ENCODE results near the gene NLGN2.

NLGN2 gene

DNA sequence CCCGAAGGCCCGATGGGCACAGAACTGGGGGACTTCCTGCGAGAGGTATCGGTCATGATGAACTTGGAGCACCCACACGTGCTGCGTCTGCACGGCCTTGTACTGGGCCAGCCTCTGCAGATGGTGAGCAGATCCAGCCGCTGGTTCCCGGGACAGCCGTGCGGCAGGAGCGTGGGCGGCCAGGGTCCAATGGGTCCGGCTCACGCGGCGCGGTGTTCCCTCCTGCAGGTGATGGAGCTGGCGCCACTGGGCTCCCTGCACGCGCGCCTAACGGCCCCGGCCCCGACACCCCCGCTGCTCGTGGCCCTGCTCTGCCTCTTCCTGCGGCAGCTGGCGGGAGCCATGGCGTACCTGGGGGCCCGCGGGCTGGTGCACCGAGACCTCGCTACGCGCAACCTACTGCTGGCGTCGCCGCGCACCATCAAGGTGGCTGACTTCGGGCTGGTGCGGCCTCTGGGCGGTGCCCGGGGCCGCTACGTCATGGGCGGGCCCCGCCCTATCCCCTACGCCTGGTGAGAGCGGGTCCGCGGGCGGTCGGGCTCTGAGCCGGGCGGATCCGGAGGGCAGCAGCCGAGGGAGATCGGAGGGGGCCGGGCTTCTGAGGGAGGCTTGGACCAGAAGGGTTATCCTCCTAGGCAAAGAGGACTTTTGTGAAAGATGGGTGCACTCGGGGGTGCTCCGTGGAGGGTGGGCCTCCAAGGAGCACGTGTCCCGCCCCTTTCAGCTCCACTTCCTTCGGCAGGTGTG, 23.7 kb upstream of the NLGN2 start:
- DNase-seq: peak; percentile 91
- H3K4me3 Mint-ChIP-seq: peak overlapping the region; percentile 78
- H3K27ac Mint-ChIP-seq: peak overlapping the region; percentile 85
- no peaks in the 10 kb centered on the region for H3K9me3 Mint-ChIP-seq
- peaks cover 35% of the 10 kb centered on the region for H3K27me3 Mint-ChIP-seq
- H3K4me1 Mint-ChIP-seq (ENCODE audit: low read depth): peaks cover 10% of the 10 kb centered on the region
- peaks cover 22% of the 10 kb centered on the region for H3K36me3 Mint-ChIP-seq (ENCODE audit: low read depth)

DNA sequence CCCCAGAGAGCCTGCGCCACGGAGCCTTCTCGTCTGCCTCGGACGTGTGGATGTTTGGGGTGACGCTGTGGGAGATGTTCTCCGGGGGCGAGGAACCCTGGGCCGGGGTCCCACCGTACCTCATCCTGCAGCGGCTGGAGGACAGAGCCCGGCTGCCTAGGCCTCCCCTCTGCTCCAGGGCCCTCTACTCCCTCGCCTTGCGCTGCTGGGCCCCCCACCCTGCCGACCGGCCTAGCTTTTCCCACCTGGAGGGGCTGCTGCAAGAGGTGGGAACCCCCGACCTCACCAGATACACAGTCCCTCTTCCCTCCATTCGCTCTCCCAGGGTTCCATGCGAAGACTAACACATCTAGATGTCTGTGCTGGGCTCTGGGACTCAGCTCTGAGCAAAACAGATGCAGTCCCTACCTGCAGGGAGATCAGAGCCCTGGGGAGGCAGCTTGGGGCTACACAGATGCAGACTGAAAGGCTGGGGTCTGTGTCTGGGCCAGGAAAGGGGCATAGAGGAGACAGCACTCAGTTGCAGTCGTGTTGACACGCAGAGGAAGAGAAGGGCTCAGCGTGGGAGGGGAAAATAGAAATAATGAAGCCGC, 23.1 kb upstream of the NLGN2 start:
- peak overlapping the region; percentile 78 for H3K4me3 Mint-ChIP-seq

DNA sequence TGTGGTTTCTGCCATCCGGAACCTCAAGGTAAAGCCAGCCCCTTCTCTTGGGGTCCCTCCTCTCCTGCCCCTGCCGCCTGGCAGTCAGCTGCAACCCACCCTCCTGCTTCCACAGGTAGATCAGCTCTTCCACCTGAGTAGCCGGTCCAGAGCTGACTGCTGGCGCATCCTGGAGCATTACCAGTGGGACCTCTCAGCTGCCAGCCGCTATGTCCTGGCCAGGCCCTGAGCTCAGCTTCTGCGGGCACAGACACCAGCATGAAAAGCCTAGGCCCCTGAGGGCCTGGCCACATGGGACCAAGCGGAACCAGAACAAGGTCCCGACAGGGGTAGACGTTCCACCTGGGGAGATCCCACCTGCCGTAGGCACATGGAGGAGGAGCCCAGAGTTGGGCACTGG, 18.8 kb upstream of the NLGN2 start:
- H3K4me3 Mint-ChIP-seq: no peak overlapping the region
- H3K27me3 Mint-ChIP-seq: no peaks in the 10 kb centered on the region
- no peaks in the 10 kb centered on the region for H3K9me3 Mint-ChIP-seq
- no peak for DNase-seq
- H3K36me3 Mint-ChIP-seq (ENCODE audit: low read depth): peaks cover 65% of the 10 kb centered on the region
- no peak overlapping the region for H3K27ac Mint-ChIP-seq
- H3K4me1 Mint-ChIP-seq (ENCODE audit: low read depth): peaks cover 33% of the 10 kb centered on the region

More for the DNA sequence above, 23.1 kb upstream of the NLGN2 start:
- H3K9me3 Mint-ChIP-seq: no peaks in the 10 kb centered on the region
- H3K27me3 Mint-ChIP-seq: peaks cover 28% of the 10 kb centered on the region
- no peak for DNase-seq
- H3K27ac Mint-ChIP-seq: peak overlapping the region; percentile 85
- peaks cover 10% of the 10 kb centered on the region for H3K4me1 Mint-ChIP-seq (ENCODE audit: low read depth)
- H3K36me3 Mint-ChIP-seq (ENCODE audit: low read depth): peaks cover 29% of the 10 kb centered on the region

DNA sequence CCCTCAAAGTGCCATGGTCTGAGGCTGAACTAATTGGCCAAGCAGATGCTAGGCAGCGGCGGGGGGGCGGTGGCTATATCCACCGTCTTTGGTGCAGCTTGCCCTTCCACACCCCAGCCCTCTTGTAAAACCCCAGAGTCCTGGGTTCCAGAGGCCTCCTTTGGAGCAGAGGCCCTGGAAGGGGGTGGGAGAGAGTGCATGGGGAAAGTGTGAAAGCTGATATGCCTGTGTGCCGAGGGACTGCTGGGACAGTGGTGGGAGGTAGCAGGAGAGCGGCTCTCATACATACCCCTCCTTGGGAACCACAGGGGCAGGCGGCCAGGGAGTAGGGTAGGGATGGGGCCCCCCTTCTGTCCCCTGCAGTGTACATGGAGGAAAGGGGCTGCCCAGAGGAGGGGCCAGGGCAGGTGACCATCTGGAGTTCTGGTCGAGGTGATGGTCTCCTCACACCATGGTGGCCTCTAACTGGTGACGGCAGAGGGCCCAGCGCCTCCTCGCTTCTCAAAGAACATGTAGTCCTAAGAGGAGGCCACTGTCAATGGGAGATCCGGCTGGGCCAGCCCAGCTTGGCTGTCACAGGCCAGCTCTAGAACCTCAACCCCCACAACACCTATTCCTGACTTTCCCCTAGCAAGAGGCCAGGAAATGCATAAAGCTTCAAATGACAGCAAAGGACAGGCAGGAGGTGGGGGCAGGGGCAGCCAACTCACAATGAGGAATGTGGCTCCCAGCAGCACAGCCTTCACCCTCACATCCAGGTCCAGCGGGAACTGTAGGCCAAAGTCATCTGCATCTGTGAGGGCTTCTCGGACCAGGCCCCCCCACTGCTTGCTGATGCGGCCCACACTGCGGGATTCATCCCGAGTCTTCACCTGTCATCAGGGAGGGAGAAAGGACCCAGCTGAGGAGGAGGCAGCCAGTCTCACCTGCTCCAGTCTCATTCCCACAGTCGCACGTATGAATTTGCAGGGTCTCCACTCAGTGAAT, 17.4 kb upstream of the NLGN2 start:
- no peak for DNase-seq
- H3K27me3 Mint-ChIP-seq: no peaks in the 10 kb centered on the region
- peaks cover 31% of the 10 kb centered on the region for H3K4me1 Mint-ChIP-seq (ENCODE audit: low read depth)
- peaks cover 71% of the 10 kb centered on the region for H3K36me3 Mint-ChIP-seq (ENCODE audit: low read depth)
- peak overlapping the region; percentile 4 for H3K27ac Mint-ChIP-seq
- H3K9me3 Mint-ChIP-seq: no peaks in the 10 kb centered on the region
- no peak overlapping the region for H3K4me3 Mint-ChIP-seq

DNA sequence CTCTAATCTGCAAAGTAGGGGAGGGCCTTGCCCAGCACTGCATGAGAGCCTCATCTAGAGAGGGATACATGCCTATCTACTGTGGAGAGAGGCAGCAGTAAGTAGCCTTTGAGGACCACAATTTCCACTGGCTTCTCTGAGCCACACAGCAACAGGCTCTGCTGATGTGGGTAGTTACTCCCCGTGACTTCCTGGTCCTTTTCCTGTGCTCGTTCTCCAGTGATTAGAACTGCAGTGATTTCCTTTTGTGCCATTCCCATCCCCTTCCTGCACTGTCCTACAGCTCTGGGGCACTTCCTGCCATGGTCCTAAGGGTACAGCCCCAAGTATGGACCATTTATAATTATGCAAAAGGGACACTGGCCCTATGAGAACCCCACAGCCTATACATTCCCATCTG, 16.3 kb upstream of the NLGN2 start:
- H3K4me3 Mint-ChIP-seq: no peak overlapping the region
- no peak for DNase-seq
- H3K36me3 Mint-ChIP-seq (ENCODE audit: low read depth): peaks cover 71% of the 10 kb centered on the region
- H3K27ac Mint-ChIP-seq: peak overlapping the region; percentile 74
- peaks cover 31% of the 10 kb centered on the region for H3K4me1 Mint-ChIP-seq (ENCODE audit: low read depth)
- no peaks in the 10 kb centered on the region for H3K9me3 Mint-ChIP-seq
- H3K27me3 Mint-ChIP-seq: no peaks in the 10 kb centered on the region

DNA sequence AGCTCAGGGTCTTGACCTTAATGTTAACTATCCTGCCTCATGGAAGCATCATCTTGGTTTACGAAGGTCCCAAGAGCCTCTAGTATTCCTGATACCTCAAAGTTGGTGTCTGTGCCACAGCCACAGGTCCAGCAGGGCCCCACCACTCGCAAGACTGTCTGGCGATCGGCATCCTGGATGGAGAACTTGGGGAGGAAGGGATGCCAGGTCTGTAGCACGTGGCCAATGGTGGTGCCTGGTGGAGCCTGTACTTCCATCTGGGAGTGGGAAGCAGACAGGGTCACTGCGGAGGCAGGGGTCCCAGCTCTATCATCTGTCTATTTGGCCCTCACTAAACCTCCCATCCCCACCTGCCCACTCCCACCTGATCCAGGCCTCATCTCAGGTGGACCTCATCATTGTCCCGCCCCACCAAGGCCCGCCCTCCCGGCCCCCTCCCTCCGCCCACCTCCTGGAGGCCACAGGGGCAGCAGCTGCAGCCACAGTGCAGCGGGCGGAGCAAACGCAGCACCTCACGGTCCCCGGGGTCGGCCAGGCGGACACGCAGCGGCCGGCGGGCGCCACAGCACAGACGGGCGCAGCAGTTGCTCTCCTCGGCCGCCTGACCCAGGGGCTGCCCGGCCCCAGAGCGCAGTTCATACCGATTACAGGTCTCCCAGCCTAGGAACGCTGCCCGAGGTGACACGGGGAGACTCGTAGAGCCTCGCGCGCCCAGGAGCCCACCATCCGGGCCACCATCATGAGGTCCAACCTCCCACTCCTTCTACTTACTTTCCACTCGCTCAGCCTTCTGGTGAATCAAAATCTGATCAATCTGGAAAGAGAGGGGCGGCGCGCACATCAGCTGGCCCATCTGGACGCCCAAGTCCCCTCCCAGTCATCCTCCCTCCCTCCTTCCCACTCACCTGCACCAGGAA, 14.7 kb upstream of the NLGN2 start:
- peaks cover 59% of the 10 kb centered on the region for H3K36me3 Mint-ChIP-seq (ENCODE audit: low read depth)
- DNase-seq: no peak
- peaks cover 31% of the 10 kb centered on the region for H3K4me1 Mint-ChIP-seq (ENCODE audit: low read depth)
- peak overlapping the region; percentile 97 for H3K4me3 Mint-ChIP-seq
- peak overlapping the region; percentile 79 for H3K27ac Mint-ChIP-seq
- no peaks in the 10 kb centered on the region for H3K27me3 Mint-ChIP-seq
- no peaks in the 10 kb centered on the region for H3K9me3 Mint-ChIP-seq

DNA sequence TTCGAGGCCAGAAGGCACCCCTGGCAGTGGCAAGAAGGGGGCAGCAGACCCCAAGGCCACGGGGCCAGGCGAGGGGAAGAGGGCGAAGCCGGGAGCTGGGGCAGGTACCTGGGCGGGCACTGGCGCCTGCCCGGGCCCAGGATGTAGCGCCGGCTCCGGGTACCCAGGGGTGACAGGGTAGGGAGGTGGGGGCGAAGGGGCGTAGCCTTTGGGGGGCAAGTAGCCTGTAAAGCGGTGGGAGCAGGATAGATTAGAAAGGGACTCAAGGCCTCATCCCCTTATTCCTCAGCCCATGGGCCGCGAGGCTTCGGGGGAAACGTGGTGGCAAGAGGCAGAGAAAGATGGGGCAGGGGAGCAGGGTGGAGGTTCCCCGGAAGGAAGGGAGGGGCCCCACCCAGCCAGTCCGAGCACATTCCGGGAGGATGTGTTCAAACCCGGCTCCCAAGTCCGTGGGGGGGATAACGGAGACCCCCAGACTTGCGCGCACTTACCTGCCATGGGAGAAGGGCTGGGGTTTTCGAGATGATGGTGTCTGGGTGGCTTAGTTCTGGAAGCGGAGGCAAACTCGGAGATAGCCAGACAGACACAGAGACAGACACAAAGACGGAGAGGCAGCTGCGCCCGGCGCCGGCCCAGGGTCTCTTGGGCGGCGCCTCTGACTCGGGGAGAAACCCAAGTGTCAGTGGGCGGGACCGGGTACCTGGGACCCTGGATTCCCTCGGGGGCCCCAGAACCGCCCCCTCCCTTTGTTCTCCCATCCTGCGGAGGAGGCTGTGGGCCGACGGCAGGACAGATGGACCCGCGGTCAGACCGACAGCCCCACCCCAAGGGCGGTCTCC, 13.8 kb upstream of the NLGN2 start:
- no peaks in the 10 kb centered on the region for H3K9me3 Mint-ChIP-seq
- no peaks in the 10 kb centered on the region for H3K27me3 Mint-ChIP-seq
- H3K4me1 Mint-ChIP-seq (ENCODE audit: low read depth): peaks cover 31% of the 10 kb centered on the region
- peak overlapping the region; percentile 97 for H3K4me3 Mint-ChIP-seq
- H3K36me3 Mint-ChIP-seq (ENCODE audit: low read depth): peaks cover 50% of the 10 kb centered on the region
- no peak for DNase-seq
- peak overlapping the region; percentile 92 for H3K27ac Mint-ChIP-seq

DNA sequence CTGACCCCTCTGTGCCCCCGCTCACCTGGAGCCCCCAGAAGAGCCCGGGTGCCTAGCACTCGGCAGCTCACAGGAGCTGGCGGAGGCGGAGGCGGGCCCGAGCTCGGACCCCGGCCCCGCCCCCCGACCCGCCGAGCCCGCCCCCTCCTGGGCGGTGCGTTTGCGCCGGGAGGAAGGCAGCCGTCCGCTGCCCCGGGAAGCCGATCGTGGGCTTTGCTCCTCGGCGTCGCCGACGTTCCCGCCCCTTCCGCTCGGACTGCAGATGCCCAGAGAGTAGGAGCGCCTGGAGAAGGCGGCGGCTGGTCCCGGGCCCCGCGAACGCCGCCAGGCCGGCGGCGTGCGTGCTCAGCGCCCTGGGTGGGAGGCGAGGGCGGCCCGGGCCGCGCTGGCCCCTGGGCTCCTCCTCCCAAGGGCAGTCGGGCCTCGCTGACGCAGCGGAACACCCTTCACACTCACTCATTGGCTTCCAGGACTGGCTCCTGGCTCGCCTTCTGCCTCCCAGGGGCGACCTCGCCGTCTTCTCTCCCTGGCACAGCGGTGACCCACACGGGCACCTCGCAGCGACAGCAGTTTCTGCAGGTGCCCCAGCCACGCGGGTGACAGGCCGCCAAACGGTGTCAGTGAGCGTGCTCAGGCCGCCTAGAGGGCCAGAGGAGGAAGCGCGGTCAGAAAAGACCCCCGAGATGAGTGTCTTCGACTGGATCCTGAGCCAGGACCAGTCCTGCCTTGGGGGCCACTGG, 13.0 kb upstream of the NLGN2 start, which contains the start of gene PLSCR3:
PLSCR3 (minus strand) TSS at position 74 of the 740 bp plus-strand sequence. CDS start 415 bp downstream, outside the sequence.
- Mint-ChIP-seq H3K27ac (peak within 1 kb of the TSS; percentile 96), H3K4me1 (ENCODE audit: low read depth) (peaks cover 31% of the 10 kb centered on the region)

DNA sequence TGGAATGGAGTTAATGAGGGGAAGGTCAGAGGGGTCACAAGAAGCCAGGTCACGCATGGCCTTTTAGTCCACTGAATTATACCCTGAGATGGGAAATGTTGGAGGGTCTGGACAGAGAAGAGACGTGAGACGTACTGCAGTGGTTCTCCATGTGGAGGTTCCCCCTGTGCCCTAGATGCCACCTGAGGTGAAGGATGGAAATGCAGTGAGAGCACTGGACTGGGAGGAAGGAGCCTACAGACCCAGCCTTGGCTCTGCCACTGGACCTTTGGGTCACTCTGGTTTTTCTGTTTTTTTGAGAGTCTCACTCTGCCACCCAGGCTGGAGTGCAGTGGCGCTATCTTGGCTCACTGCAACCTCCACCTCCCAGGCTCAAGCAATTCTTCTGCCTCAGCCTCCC, 11.5 kb upstream of the NLGN2 start:
- no peaks in the 10 kb centered on the region for H3K27me3 Mint-ChIP-seq
- H3K9me3 Mint-ChIP-seq: no peaks in the 10 kb centered on the region
- H3K27ac Mint-ChIP-seq: no peak overlapping the region
- H3K4me3 Mint-ChIP-seq: peak overlapping the region; percentile 4
- peaks cover 27% of the 10 kb centered on the region for H3K36me3 Mint-ChIP-seq (ENCODE audit: low read depth)
- no peak for DNase-seq
- peaks cover 28% of the 10 kb centered on the region for H3K4me1 Mint-ChIP-seq (ENCODE audit: low read depth)

More for the DNA sequence above, 13.0 kb upstream of the NLGN2 start, which contains the start of gene PLSCR3:
- H3K27me3 Mint-ChIP-seq: no peaks in the 10 kb centered on the region
- H3K4me3 Mint-ChIP-seq: peak within 1 kb of the TSS; percentile 97
- H3K9me3 Mint-ChIP-seq: no peaks in the 10 kb centered on the region
- H3K36me3 Mint-ChIP-seq (ENCODE audit: low read depth): peaks cover 42% of the 10 kb centered on the region
- peak; percentile 95 for DNase-seq

DNA sequence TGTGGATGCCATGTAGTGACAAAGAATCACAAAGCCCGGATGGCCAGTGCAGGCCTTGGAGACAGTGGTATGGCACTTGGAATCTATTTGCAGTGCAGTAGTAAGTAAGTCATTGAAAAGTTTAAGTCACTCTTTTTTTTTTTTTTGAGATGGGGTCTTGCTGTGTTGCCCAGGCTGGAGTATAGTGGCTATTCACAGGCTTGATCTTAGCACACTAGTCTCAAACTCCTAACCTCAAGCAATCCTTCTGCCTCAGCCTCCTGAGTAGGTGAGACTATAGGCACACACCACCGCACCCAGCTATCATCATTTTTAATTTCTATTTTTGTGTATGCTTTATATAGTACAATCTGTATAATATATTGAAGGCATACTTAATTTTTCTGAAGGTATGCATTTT, 9.0 kb upstream of the NLGN2 start:
- Mint-ChIP-seq H3K4me3 (no peak overlapping the region), H3K27ac (no peak overlapping the region), H3K27me3 (no peaks in the 10 kb centered on the region), H3K4me1 (ENCODE audit: low read depth) (peaks cover 17% of the 10 kb centered on the region), H3K36me3 (ENCODE audit: low read depth) (peaks cover 16% of the 10 kb centered on the region), H3K9me3 (no peaks in the 10 kb centered on the region)
- no peak for DNase-seq

DNA sequence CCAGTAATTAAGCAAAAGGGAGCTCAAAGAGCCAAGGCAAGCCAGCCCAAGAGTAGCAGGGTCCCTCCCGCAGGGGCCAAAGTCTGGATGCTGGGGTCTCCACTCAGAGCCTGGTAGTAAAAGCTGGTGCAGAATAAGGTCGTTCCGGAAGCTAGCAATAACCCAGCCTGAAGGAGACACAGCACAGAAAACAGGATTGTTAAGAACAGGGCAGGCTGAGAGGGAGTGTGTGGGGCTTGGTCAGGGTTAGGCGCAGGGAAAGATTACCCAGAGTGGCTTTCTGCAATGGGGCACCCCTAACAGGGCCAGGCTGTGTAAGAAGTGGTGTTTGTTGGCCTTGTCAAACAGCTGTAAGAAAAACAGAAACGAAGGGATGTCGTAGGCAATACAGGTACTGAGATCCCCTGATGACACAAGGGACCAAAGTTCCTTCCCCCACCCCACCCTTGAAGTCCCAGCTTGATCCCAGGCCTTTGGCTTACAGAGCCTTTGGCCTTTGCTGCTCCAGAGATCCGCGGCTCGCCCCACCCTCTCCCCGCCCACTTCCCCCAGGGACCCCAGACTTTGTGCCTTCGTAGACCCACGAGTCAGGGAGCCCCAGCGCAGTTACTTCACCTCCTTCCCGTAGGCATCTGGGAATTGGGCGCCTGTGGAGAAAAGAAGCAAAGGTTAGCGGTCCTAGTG, 4.5 kb upstream of the NLGN2 start:
- Mint-ChIP-seq H3K4me1 (ENCODE audit: low read depth) (peaks cover 16% of the 10 kb centered on the region), H3K9me3 (no peaks in the 10 kb centered on the region), H3K27me3 (peaks cover 8% of the 10 kb centered on the region), H3K36me3 (ENCODE audit: low read depth) (peaks cover 11% of the 10 kb centered on the region), H3K27ac (peak overlapping the region; percentile 98), H3K4me3 (peak overlapping the region; percentile 92)
- peak; percentile 52 for DNase-seq

DNA sequence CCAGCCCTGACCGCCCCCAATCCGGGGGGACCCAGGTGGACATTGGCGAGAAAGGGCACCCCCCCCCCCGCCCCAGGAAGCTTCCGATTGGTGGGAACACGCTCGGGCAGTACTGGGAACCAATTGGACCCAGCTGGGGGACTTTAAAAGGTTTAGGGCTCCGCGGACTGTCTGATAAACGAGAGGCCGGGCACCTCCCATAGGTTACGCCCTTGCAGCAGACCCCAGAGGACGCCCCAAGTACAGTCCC, 4.0 kb upstream of the NLGN2 start:
- H3K27me3 Mint-ChIP-seq: peaks cover 8% of the 10 kb centered on the region

More for the DNA sequence above, 4.0 kb upstream of the NLGN2 start:
- Mint-ChIP-seq H3K4me1 (ENCODE audit: low read depth) (peaks cover 18% of the 10 kb centered on the region), H3K36me3 (ENCODE audit: low read depth) (peaks cover 11% of the 10 kb centered on the region), H3K9me3 (no peaks in the 10 kb centered on the region), H3K27ac (peak overlapping the region; percentile 98), H3K4me3 (peak overlapping the region; percentile 92)
- DNase-seq: no peak

All from activated T-cell treated with anti-CD3 and anti-CD28 coated beads, Interleukin-2, amount 50 U/mL, for 24 hours (primary cell).